RPMI8226 (cell line): Measurements from ENCODE around the gene ZNF438.

ENCODE experiments used
- DNase-seq: peaks from one replicate; pipeline ENCODE4 v3.0.0-alpha.2; 2015

Gene ZNF438

GRCh38 chr10:31011017-31011664, 20.5 kb downstream of the ZNF438 start:
- no peak for DNase-seq

GRCh38 chr10:31010062-31010461, 21.6 kb downstream of the ZNF438 start:
- DNase-seq, result no peak

- no peak for DNase-seq
Measured at GRCh38 chr10:31005895-31006294, 25.8 kb downstream of the ZNF438 start.

GRCh38 chr10:31004611-31005193, 27.0 kb downstream of the ZNF438 start:
- no peak for DNase-seq

- DNase-seq, result no peak
Measured at GRCh38 chr10:31001740-31002139, 29.9 kb downstream of the ZNF438 start.

GRCh38 chr10:31000867-31001266, 30.8 kb downstream of the ZNF438 start:
- DNase-seq, result no peak

- DNase-seq, result no peak
Measured at GRCh38 chr10:31000071-31000782, 31.4 kb downstream of the ZNF438 start.

- DNase-seq, result no peak
Measured at GRCh38 chr10:30999070-30999712, 32.5 kb downstream of the ZNF438 start.

GRCh38 chr10:30997536-30998235, 34.0 kb downstream of the ZNF438 start:
- DNase-seq, result no peak

- DNase-seq, result no peak
Measured at GRCh38 chr10:30996481-30997005, 35.1 kb downstream of the ZNF438 start.

GRCh38 chr10:30995081-30995770, 36.4 kb downstream of the ZNF438 start:
- DNase-seq, result no peak

GRCh38 chr10:30993155-30993554, 38.5 kb downstream of the ZNF438 start:
- DNase-seq, result no peak

GRCh38 chr10:30992681-30993080, 39.0 kb downstream of the ZNF438 start:
- DNase-seq, result no peak

- DNase-seq, result no peak
Measured at GRCh38 chr10:30991647-30992011, 40.0 kb downstream of the ZNF438 start.

GRCh38 chr10:30990971-30991646, 40.6 kb downstream of the ZNF438 start:
- DNase-seq, result no peak

GRCh38 chr10:30990351-30990750, 41.3 kb downstream of the ZNF438 start:
- DNase-seq, result no peak

- DNase-seq, result no peak
Measured at GRCh38 chr10:30988831-30989435, 42.7 kb downstream of the ZNF438 start.

GRCh38 chr10:30987463-30987862, 44.2 kb downstream of the ZNF438 start:
- no peak for DNase-seq

GRCh38 chr10:30986053-30986555, 45.6 kb downstream of the ZNF438 start:
- no peak for DNase-seq

- no peak for DNase-seq
Measured at GRCh38 chr10:30985512-30985911, 46.2 kb downstream of the ZNF438 start.
